NCI-H1436 (cell line): Measurements from ENCODE around the gene ERP29.
"Not testable (repeated sequence)": the region's sequence is repeated elsewhere in the genome, so short reads cannot be mapped to it uniquely, and the experiment has no call there.

ENCODE experiments used
- DNase-seq: peaks from one replicate; lab custom pipeline; 2025; lab: John Stamatoyannopoulos, UW

ERP29 gene

GRCh38 chr12:112036614-112037013, 23.4 kb downstream of the ERP29 start:
- DNase-seq, result not testable (repeated sequence)

GRCh38 chr12:112046003-112046402, 32.8 kb downstream of the ERP29 start:
- DNase-seq, result no peak

- no peak for DNase-seq
Observed at GRCh38 chr12:112049351-112049750, 36.1 kb downstream of the ERP29 start.

- no peak for DNase-seq
Observed at GRCh38 chr12:112061137-112061536, 47.9 kb downstream of the ERP29 start.

GRCh38 chr12:112063273-112063672, 50.0 kb downstream of the ERP29 start:
- DNase-seq, result no peak

- DNase-seq, result no peak
Observed at GRCh38 chr12:112066566-112066965, 53.3 kb downstream of the ERP29 start.
